Central memory CD8-positive, alpha-beta T cell (primary cell): ENCODE measurements around the gene CAMTA1.

Experiments
- ATAC-seq: fragments of 150-1000 bp; cut with Tn5 transposase; replicated peaks from 2 replicates; pipeline ENCODE4 v1.10.0; 2022; ENCODE audit warnings: mild to moderate bottlenecking, moderate FRiP score, moderate number of reproducible peaks; ENCODE audit not compliant: poor library complexity, severe bottlenecking; ENCODE audit errors: extremely low read depth
- DNase-seq, 2 donors: peaks; one replicate each; pipeline ENCODE4 v3.0.0; 2021; ENCODE audit warnings: low spot score in 2 of 2
- H3K27ac Mint-ChIP-seq: one replicate; pipeline ENCODE4 v1.8.0; 2022; ENCODE audit warnings: low read depth, mild to moderate bottlenecking, moderate library complexity, mixed read lengths
- H3K27me3 Mint-ChIP-seq: one replicate; pipeline ENCODE4 v1.8.0; 2022; ENCODE audit warnings: mixed read lengths
- H3K36me3 Mint-ChIP-seq: one replicate; pipeline ENCODE4 v1.8.0; 2022; ENCODE audit warnings: mild to moderate bottlenecking, moderate library complexity, mixed read lengths; ENCODE audit not compliant: insufficient read depth
- H3K4me1 Mint-ChIP-seq: one replicate; pipeline ENCODE4 v1.8.0; 2022; ENCODE audit warnings: mixed read lengths
- H3K4me3 Mint-ChIP-seq: one replicate; pipeline ENCODE4 v1.8.0; 2022; ENCODE audit warnings: mild to moderate bottlenecking, moderate library complexity, mixed read lengths
- H3K9me3 Mint-ChIP-seq: one replicate; pipeline ENCODE4 v1.8.0; 2022; ENCODE audit warnings: mixed read lengths

The CAMTA1 gene

DNA sequence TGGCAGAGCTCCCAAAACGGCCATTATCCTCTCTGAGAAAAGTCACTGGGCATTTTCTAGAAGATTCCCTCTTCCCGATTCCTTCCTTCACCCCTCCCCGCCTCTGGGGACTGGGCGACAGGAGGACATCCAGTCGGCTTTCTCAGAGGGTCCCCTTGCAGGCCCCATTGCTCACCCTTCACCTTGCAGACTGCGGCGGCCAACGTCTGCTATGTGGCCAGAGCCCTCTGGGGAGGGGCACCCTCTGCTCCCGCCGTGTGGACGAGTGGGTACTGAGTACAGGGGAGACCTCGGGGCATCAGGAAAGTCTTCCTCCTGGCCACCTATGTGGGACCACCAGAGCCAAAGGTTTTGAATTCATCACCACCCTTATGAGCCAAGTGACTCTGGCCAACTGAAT lies 692.3 kb downstream of the CAMTA1 start:
- H3K4me1 Mint-ChIP-seq: no peaks in the 10 kb centered on the region
- DNase-seq: no peak
- no peaks in the 10 kb centered on the region for H3K36me3 Mint-ChIP-seq
- H3K9me3 Mint-ChIP-seq: no peaks in the 10 kb centered on the region
- H3K27me3 Mint-ChIP-seq: peaks cover 8% of the 10 kb centered on the region
- no peak for ATAC-seq
- H3K27ac Mint-ChIP-seq: no peak overlapping the region
- H3K4me3 Mint-ChIP-seq: no peak overlapping the region

DNA sequence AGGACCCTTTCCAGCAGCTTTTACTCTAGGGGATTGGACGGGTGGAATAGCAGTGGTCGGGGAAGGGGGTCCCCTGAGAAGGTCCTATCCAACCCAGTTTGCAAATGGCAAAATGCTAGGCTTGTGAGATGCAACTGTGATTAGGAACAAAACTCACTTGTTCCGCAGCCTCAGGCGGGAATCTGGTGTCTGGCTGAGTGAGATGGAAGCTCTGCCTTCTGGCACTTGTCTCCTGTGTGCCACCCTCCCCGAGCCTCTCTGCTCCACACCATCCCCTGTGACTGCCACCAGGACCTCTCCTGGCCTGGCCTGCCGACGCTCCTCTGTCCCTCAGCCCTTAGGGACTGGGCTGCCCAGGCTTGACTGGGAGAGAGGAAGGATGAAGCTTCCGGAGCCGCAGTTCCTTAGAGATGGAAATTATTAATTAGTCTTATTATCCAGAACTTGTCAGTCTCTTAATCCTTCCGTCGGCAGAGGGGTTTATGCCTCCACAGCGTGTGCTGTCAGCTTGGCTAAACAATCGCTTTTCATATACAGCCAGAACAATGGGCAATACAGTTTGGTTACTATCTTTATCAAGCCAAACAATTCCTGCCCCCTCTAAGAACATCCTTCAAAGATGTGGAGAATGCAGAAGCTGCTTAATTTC lies 693.0 kb downstream of the CAMTA1 start:
- H3K36me3 Mint-ChIP-seq: no peaks in the 10 kb centered on the region
- no peaks in the 10 kb centered on the region for H3K4me1 Mint-ChIP-seq
- H3K4me3 Mint-ChIP-seq: no peak overlapping the region
- ATAC-seq (no peak), DNase-seq (no peak)
- H3K27me3 Mint-ChIP-seq: peaks cover 15% of the 10 kb centered on the region
- H3K9me3 Mint-ChIP-seq: no peaks in the 10 kb centered on the region
- H3K27ac Mint-ChIP-seq: no peak overlapping the region

- Mint-ChIP-seq H3K36me3 (no peaks in the 10 kb centered on the region), H3K27me3 (peaks cover 16% of the 10 kb centered on the region), H3K4me3 (no peak overlapping the region), H3K4me1 (no peaks in the 10 kb centered on the region), H3K27ac (no peak overlapping the region), H3K9me3 (no peaks in the 10 kb centered on the region)
- ATAC-seq (no peak), DNase-seq (no peak)
Observed at GRCh38 chr1:7478809-7479499, 693.7 kb downstream of the CAMTA1 start.

DNA sequence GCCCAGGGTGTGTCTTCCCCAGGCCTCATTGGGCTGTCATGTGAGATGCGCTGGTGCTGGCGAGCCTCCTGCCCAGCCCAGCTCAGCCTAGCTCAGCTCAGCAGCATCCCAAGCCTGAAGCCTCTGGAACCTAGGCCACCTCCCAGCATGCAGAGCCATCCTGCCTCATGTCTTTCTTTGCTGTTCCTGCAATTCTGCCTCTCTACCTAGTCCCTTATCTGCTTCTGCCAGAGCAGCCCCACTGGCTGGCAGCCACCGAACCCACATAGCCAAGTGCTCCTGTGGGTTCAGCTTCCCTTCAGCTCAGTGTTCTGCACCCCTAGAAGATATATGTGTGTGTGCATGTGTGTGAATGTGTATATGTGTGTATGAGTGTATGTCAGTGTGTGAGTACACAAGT lies 694.3 kb downstream of the CAMTA1 start:
- H3K9me3 Mint-ChIP-seq: no peaks in the 10 kb centered on the region
- no peak for ATAC-seq
- H3K4me3 Mint-ChIP-seq: no peak overlapping the region
- no peak for DNase-seq
- H3K36me3 Mint-ChIP-seq: no peaks in the 10 kb centered on the region
- H3K27ac Mint-ChIP-seq: no peak overlapping the region
- H3K4me1 Mint-ChIP-seq: no peaks in the 10 kb centered on the region
- H3K27me3 Mint-ChIP-seq: peaks cover 16% of the 10 kb centered on the region

DNA sequence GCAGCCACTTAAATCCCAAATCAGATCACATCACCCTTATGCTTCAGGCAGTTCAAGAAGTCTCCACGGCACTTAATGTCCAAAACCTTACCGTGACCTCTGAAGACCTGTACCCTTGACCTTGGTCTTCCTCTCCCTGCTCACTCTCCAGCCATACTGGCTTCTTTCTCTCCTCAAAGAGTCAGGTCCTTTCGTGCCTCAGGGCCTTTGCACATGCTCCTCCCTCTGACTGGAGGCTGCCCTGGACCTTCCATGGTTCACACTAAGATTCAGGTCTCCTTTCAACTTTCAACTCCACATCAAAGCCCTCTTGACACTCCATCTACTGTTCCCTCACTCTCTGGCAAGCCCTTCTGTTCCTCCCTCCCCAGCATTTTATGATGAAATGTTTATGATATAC lies 695.9 kb downstream of the CAMTA1 start:
- no peaks in the 10 kb centered on the region for H3K36me3 Mint-ChIP-seq
- H3K27ac Mint-ChIP-seq: no peak overlapping the region
- no peak for DNase-seq
- no peak overlapping the region for H3K4me3 Mint-ChIP-seq
- ATAC-seq: no peak
- peaks cover 9% of the 10 kb centered on the region for H3K27me3 Mint-ChIP-seq
- no peaks in the 10 kb centered on the region for H3K4me1 Mint-ChIP-seq
- no peaks in the 10 kb centered on the region for H3K9me3 Mint-ChIP-seq

- H3K27me3 Mint-ChIP-seq: peaks cover 9% of the 10 kb centered on the region
- H3K4me1 Mint-ChIP-seq: no peaks in the 10 kb centered on the region
- DNase-seq (no peak), ATAC-seq (no peak)
- H3K4me3 Mint-ChIP-seq: no peak overlapping the region
- H3K36me3 Mint-ChIP-seq: no peaks in the 10 kb centered on the region
- H3K9me3 Mint-ChIP-seq: no peaks in the 10 kb centered on the region
- no peak overlapping the region for H3K27ac Mint-ChIP-seq
Observed at GRCh38 chr1:7482077-7482476, 696.8 kb downstream of the CAMTA1 start.

DNA sequence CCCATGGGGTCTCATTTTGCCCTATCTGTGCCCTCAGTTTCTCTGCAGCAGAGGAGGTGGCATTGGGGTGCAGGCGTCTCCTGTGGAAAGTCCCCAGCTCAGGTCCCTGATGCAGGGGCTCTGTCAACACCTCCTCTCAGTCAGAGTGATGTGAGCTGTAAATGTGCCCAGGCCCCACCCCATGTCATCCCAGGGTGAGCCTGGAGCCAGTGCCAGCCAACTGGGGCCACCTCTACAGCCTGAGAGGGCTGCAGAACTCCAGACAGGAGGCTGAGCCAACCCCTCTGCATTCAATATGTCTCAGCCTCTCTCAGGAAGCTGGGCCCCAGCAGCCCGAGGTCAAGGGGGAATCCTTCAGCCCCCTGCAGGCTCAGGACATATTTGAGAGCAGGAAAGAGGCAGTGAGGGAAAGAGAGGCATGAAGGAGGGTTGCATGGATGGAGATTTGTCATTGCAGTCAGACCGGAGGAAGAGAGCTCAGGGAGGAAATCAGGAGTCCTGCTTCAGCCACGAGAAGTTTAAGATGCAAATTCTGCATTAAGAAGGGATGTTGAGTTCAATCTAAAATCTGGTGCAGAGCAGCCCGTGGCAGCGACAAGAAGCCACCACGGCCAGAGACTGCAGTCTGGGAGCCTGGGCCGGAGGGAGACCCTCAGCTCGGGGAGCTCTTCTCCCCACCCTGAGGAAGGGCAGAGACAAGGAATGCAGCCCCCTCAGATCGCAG lies 697.7 kb downstream of the CAMTA1 start:
- no peak for DNase-seq
- no peak for ATAC-seq
- Mint-ChIP-seq H3K27me3 (peaks cover 15% of the 10 kb centered on the region), H3K9me3 (no peaks in the 10 kb centered on the region), H3K36me3 (no peaks in the 10 kb centered on the region), H3K27ac (no peak overlapping the region), H3K4me3 (no peak overlapping the region), H3K4me1 (no peaks in the 10 kb centered on the region)

- Mint-ChIP-seq H3K9me3 (no peaks in the 10 kb centered on the region), H3K27me3 (peaks cover 17% of the 10 kb centered on the region), H3K4me3 (no peak overlapping the region), H3K4me1 (no peaks in the 10 kb centered on the region), H3K36me3 (no peaks in the 10 kb centered on the region), H3K27ac (no peak overlapping the region)
- ATAC-seq: no peak
- DNase-seq: no peak
Observed at GRCh38 chr1:7483634-7484383, 698.6 kb downstream of the CAMTA1 start.

GRCh38 chr1:7485086-7485780 lies 700.0 kb downstream of the CAMTA1 start:
- H3K4me1 Mint-ChIP-seq: no peaks in the 10 kb centered on the region
- ATAC-seq: no peak
- no peaks in the 10 kb centered on the region for H3K9me3 Mint-ChIP-seq
- DNase-seq: no peak
- peaks cover 17% of the 10 kb centered on the region for H3K27me3 Mint-ChIP-seq
- no peak overlapping the region for H3K4me3 Mint-ChIP-seq
- no peak overlapping the region for H3K27ac Mint-ChIP-seq
- no peaks in the 10 kb centered on the region for H3K36me3 Mint-ChIP-seq

GRCh38 chr1:7485826-7486225 lies 700.6 kb downstream of the CAMTA1 start:
- no peak overlapping the region for H3K27ac Mint-ChIP-seq
- peaks cover 17% of the 10 kb centered on the region for H3K27me3 Mint-ChIP-seq
- H3K4me1 Mint-ChIP-seq: no peaks in the 10 kb centered on the region

DNA sequence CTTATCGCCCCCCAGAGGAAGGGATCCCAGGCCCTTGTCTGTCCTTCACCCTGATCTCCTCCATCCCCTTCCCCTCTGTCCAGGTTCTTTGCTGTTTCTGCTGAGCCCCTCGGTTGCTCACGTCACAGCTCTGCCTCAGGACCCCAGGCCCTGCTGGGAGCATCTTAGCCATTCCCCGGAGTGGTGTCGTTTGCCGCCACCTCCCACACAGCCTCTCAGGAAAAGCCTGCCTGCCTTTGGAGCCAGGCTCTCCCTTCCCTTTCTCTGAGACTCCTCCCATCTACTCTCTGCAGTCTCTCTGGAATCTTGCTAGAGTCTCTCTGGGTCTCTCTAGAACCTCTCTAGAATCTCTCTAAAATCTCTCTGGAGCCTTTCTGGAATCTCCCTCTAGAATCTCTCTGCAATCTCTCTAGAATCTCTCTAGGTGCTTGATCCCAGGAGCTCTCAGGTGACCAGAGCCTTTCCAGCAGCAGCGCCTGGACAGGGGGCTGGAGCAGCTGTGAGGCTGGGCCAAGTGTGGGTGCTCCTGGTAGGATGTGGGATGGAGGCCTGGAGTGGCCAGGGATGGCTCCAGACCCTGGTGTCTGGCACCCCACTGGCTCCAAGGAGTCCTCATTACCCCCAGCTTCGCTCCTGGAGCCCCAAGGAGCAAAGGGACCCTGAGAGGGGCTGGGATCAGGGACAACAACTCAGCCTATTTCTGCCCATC lies 702.7 kb downstream of the CAMTA1 start:
- peaks cover 13% of the 10 kb centered on the region for H3K27me3 Mint-ChIP-seq
- H3K36me3 Mint-ChIP-seq: no peaks in the 10 kb centered on the region
- H3K4me3 Mint-ChIP-seq: no peak overlapping the region
- peaks cover under 1% of the 10 kb centered on the region for H3K9me3 Mint-ChIP-seq
- H3K27ac Mint-ChIP-seq: no peak overlapping the region
- no peaks in the 10 kb centered on the region for H3K4me1 Mint-ChIP-seq
- ATAC-seq: no peak
- DNase-seq: no peak

More at GRCh38 chr1:7485826-7486225, 700.6 kb downstream of the CAMTA1 start:
- DNase-seq: no peak
- H3K4me3 Mint-ChIP-seq: no peak overlapping the region
- no peaks in the 10 kb centered on the region for H3K9me3 Mint-ChIP-seq
- H3K36me3 Mint-ChIP-seq: no peaks in the 10 kb centered on the region
- no peak for ATAC-seq

- ATAC-seq: no peak
- Mint-ChIP-seq H3K27me3 (peaks cover 8% of the 10 kb centered on the region), H3K36me3 (no peaks in the 10 kb centered on the region), H3K4me3 (no peak overlapping the region), H3K4me1 (no peaks in the 10 kb centered on the region), H3K9me3 (peaks cover 5% of the 10 kb centered on the region), H3K27ac (no peak overlapping the region)
- no peak for DNase-seq
Observed at GRCh38 chr1:7488475-7488842, 703.2 kb downstream of the CAMTA1 start.
